T-cell (primary cell): ENCODE data around the gene NELFB. TPM values are rescaled to one million over a fixed set of nuclear protein-coding genes. Genes with fewer than 3 reads are reported as not detected.
A peak's percentile ranks its signal among the peaks of the same experiment; 100 is the strongest.

Source experiments
- ATAC-seq, 4 experiments: fragments of 200-7000 bp in 3 of 4; fragments of 150-1000 bp in 1 of 4; cut with Tn5 transposase; replicated peaks in 1 of 4; 1 replicate in 3 of 4; 2 replicates in 1 of 4; pipeline ENCODE4 v1.10.0; 2021; ENCODE audit warnings: moderate library complexity in 3 of 4, mild to moderate bottlenecking in 2 of 4, moderate number of reproducible peaks in 1 of 4
- CTCF ChIA-PET, 2 donors: fragments of 300-600 bp; sonication (Branson Sonifier 250); formaldehyde crosslinking; loops; one replicate each; lab custom pipeline; 2022; ENCODE audit warnings: antibody characterized with exemption in 2 of 2; lab: Charles Lee
- POLR2A ChIA-PET, 2 donors: fragments of 300-600 bp; sonication (Branson Sonifier 250); formaldehyde crosslinking; loops; one replicate each; lab custom pipeline; 2022; ENCODE audit warnings: antibody characterized with exemption in 2 of 2; lab: Charles Lee
- DNase-seq, 35 experiments: peaks; one replicate each; pipeline versions ENCODE4 v3.0.0 to v3.0.0-alpha.2; 2013 to 2023
- H3K27ac ChIP-seq: one replicate; pipeline ENCODE4 v1.5.1; 2013; ENCODE audit warnings: low read length
- H3K27me3 ChIP-seq, 2 experiments: replicated peaks in 1 of 2; 1 replicate in 1 of 2; 2 replicates in 1 of 2; pipeline versions ENCODE4 v1.6.1 to v1.7.0; 2013; ENCODE audit warnings: low read length in 1 of 2, mixed read lengths in 1 of 2; ENCODE audit not compliant: control insufficient read depth in 2 of 2, insufficient read depth in 2 of 2; ENCODE audit errors: extremely low read depth in 1 of 2
- H3K36me3 ChIP-seq, 2 donors: 1 replicate in 1 of 2; 2 replicates in 1 of 2; pipeline versions ENCODE4 v1.6.1 to v1.7.0; 2013; ENCODE audit warnings: low read length in 1 of 2; ENCODE audit not compliant: control insufficient read depth in 2 of 2, insufficient read depth in 1 of 2; ENCODE audit errors: extremely low read depth in 1 of 2
- H3K4me1 ChIP-seq, 2 experiments: 1 replicate in 1 of 2; 2 replicates in 1 of 2; pipeline versions ENCODE4 v1.6.1 to v1.7.0; 2013; ENCODE audit warnings: low read length in 2 of 2, mixed read lengths in 1 of 2; ENCODE audit not compliant: insufficient read depth in 2 of 2, control insufficient read depth in 1 of 2; ENCODE audit errors: extremely low read depth in 1 of 2
- H3K4me3 ChIP-seq, 2 donors: 1 replicate in 1 of 2; 2 replicates in 1 of 2; pipeline versions ENCODE4 v1.5.1 to v1.7.0; 2013; ENCODE audit warnings: mild to moderate bottlenecking in 2 of 2, low read length in 1 of 2, moderate library complexity in 1 of 2; ENCODE audit not compliant: control insufficient read depth in 1 of 2; ENCODE audit errors: extremely low read depth in 1 of 2
- H3K9me3 ChIP-seq: 2 replicates; pipeline ENCODE4 v1.7.0; 2013
- H3K27ac Mint-ChIP-seq, 2 donors: one replicate each; pipeline ENCODE4 v1.8.0; 2020 to 2021; ENCODE audit warnings: mild to moderate bottlenecking in 2 of 2, mixed read lengths in 2 of 2
- H3K27me3 Mint-ChIP-seq, 2 donors: one replicate each; pipeline ENCODE4 v1.8.0; 2021 to 2022; ENCODE audit warnings: mixed read lengths in 2 of 2
- H3K36me3 Mint-ChIP-seq: one replicate; pipeline ENCODE4 v1.8.0; 2021; ENCODE audit warnings: mixed read lengths
- H3K4me1 Mint-ChIP-seq, 3 donors: one replicate each; pipeline ENCODE4 v1.8.0; 2020 to 2022; ENCODE audit warnings: mixed read lengths in 3 of 3, mild to moderate bottlenecking in 1 of 3
- H3K4me3 Mint-ChIP-seq, 3 donors: one replicate each; pipeline ENCODE4 v1.8.0; 2020 to 2022; ENCODE audit warnings: mild to moderate bottlenecking in 3 of 3, mixed read lengths in 3 of 3, moderate library complexity in 3 of 3
- H3K9me3 Mint-ChIP-seq, 3 donors: one replicate each; pipeline ENCODE4 v1.8.0; 2020 to 2022; ENCODE audit warnings: mixed read lengths in 3 of 3
- WGBS: methylation state at CpG from one replicate; pipeline ENCODE4 v1.1.5; 2013; ENCODE audit warnings: missing lambda C conversion rate; ENCODE audit not compliant: insufficient coverage; 5-methylcytosine and 5-hydroxymethylcytosine counted together
- total RNA-seq, 35 experiments: library from RNA in 6 of 35; stranded (reverse) in 6 of 35; fragments of 120-200 nt in 1 of 35; gene quantifications; one replicate each; pipeline versions ENCODE4 v1.2.1 to v1.2.4 and lab custom pipeline; 2013 to 2026

NELFB gene
- total RNA-seq, 5 donors from 2014 or later (not counting 1 experiment from before 2014, with no cell fraction given), result 36.1 to 62.2 (median 58.8) TPM

DNA sequence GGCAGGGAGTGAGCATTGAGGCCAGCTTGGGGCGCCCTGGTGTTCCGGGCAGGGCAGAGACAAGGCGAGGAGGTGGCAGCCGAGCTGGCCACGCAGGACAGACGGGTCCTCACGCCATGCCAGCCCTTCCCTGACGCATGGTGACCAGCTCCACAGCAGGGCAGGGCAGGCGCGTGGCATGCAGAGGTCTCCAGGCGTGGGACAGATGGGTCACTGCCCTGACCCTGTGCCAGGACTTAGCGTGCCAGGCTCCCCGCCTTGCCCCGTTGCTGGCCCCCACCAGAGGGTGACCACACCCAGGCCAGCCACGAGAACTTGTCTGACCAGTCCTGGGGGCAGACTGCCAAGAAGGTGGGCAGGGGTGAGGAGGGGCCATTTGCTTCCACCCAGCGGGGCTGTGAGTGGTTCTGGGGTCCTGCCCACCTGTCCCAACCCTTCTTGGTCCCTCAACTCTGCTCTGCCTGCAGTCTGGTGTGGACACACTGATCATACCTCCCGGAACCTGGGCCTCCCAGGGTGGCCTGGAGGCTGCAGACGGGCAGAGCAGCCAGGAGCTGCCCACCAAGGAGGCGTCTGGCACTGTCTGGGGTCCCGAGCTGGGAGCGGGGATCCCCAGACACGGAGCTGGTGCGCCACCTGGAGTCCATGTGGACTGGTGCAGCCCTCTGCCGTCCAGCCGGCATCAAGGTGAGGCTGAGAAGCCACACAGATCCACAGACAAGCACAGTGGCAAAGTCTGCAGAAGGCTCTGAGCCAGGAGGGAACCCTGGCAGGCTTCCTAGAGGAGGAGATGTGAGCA is 27.9 kb upstream of the NELFB start, which contains the start of gene RNF224:
RNF224 (plus strand) TSS at position 449 of the 799 bp plus-strand sequence. CDS start 834 bp downstream, outside the sequence.
- Mint-ChIP-seq H3K27me3 (peaks cover 4 to 12% of the 10 kb centered on the region in 2 donors), H3K9me3 (no peaks in the 10 kb centered on the region), H3K4me3 (no peak within 1 kb of the TSS), H3K36me3 (no peaks in the 10 kb centered on the region), H3K4me1 (peaks cover 6 to 8% (median 7%) of the 10 kb centered on the region in 3 donors), H3K27ac (no peak within 1 kb of the TSS)
- DNase-seq, result peak; percentile 48 to 89 (median 74)
- WGBS, result 52% methylated on average over 24 of the region's 25 CpGs
- H3K4me3 ChIP-seq, result no peak within 1 kb of the TSS
- peak; percentile 28 to 44 (median 32) for ATAC-seq
- peaks cover 0 to 57% of the 10 kb centered on the region in 2 experiments for H3K27me3 ChIP-seq
- peaks cover 2 to 32% of the 10 kb centered on the region in 2 experiments for H3K4me1 ChIP-seq
- no peak within 1 kb of the TSS for H3K27ac ChIP-seq
- no peaks in the 10 kb centered on the region for H3K9me3 ChIP-seq
- H3K36me3 ChIP-seq, result no peaks in the 10 kb centered on the region
- CTCF ChIA-PET, result interaction anchor here in 1 of 2 donors (0.7 to 2.5 kb wide), 3 partner anchors 12 to 181 kb away, joined by 3 to 8 read pairs (median 7); no protein-coding TSS in a partner anchor
- POLR2A ChIA-PET, result no interaction called here

DNA sequence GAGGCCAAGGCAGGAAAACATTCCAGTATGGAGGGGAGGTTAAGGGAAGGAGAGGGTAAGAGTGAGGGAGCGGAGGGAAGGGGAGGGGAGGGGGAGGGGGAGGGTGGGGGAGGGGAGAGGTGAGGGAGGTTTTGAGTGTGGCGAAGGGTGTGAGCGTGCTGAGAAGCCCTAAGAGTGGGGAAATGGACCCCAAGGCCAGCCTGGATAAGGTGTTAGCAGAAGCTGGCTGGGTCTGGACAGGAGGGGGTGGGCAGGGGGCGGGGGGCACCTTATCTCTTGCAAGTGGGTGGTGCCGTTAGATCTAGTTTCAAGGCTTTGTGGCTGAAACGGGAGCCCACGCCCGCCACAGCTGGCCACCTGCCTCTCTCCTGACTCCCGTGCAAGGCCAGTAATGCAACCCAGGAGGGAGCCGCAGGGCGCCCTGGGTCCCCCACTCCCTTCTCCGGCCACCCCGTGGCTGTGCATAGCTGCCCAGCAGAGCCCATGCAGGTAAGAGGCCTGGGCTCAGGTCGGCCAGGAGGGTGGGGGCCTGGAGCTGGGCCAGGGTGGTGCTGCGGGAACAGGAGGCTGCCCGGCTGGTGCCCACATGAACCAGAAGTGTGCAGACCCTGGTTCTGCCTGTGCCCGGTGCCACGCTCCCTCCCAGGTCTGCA is 27.1 kb upstream of the NELFB start:
- WGBS, result 41% methylated on average over 14 of the region's 18 CpGs
- H3K9me3 Mint-ChIP-seq, result no peaks in the 10 kb centered on the region
- H3K9me3 ChIP-seq, result no peaks in the 10 kb centered on the region
- H3K27me3 ChIP-seq, result peaks cover 0 to 62% of the 10 kb centered on the region in 2 experiments
- H3K36me3 Mint-ChIP-seq, result no peaks in the 10 kb centered on the region
- H3K4me3 Mint-ChIP-seq, result no peak overlapping the region
- no peak overlapping the region for H3K27ac Mint-ChIP-seq
- H3K36me3 ChIP-seq, result no peaks in the 10 kb centered on the region
- DNase-seq (no peak), ATAC-seq (no peak)
- CTCF ChIA-PET, result interaction anchor here in 1 of 2 donors (1.7 to 2.5 kb wide), 2 partner anchors 132 to 181 kb away, joined by 7 to 8 read pairs; no protein-coding TSS in a partner anchor
- H3K27ac ChIP-seq, result no peak overlapping the region
- H3K4me1 ChIP-seq, result peaks cover 0 to 24% of the 10 kb centered on the region in 2 experiments
- peaks cover 6% of the 10 kb centered on the region in 3 donors for H3K4me1 Mint-ChIP-seq
- POLR2A ChIA-PET, result no interaction called here
- H3K4me3 ChIP-seq, result no peak overlapping the region
- peaks cover 4 to 12% of the 10 kb centered on the region in 2 donors for H3K27me3 Mint-ChIP-seq

DNA sequence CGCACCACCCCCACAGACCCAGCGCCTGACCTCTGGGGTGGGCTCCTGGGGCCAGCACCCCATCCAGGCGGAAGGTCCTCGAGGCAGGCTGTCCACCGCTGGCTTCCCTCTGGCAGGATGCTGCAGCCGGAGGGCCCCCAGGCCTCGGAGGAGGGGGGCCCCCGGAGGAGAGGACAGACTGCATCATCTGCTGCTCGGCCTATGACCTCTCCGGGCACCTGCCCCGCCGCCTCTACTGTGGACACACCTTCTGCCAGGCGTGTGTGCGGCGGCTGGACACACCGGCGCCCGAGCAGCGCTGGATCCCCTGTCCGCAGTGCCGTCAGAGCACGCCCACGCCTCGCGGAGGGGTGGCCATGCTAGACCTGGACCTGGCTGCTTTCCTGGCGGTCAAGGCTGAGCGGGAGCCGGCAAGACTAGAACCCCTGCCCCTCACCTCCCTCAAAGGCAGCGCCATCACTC is 26.6 kb upstream of the NELFB start:
- POLR2A ChIA-PET, result no interaction called here
- H3K27ac ChIP-seq, result no peak overlapping the region
- H3K9me3 Mint-ChIP-seq, result no peaks in the 10 kb centered on the region
- no peak overlapping the region for H3K4me3 Mint-ChIP-seq
- H3K27me3 ChIP-seq, result peaks cover 0 to 67% of the 10 kb centered on the region in 2 experiments
- H3K27me3 Mint-ChIP-seq, result peaks cover 4 to 12% of the 10 kb centered on the region in 2 donors
- DNase-seq (no peak), ATAC-seq (no peak)
- CTCF ChIA-PET, result interaction anchor here in 1 of 2 donors (1.7 kb wide), 1 partner anchor 133 kb away, joined by 8 read pairs; no protein-coding TSS in a partner anchor
- WGBS, result 75% methylated on average over 24 of the region's 29 CpGs
- H3K4me1 ChIP-seq, result peaks cover 0 to 20% of the 10 kb centered on the region in 2 experiments
- H3K27ac Mint-ChIP-seq, result no peak overlapping the region
- peaks cover 4 to 6% (median 5%) of the 10 kb centered on the region in 3 donors for H3K4me1 Mint-ChIP-seq
- H3K4me3 ChIP-seq, result no peak overlapping the region
- no peaks in the 10 kb centered on the region for H3K9me3 ChIP-seq
- no peaks in the 10 kb centered on the region for H3K36me3 ChIP-seq
- no peaks in the 10 kb centered on the region for H3K36me3 Mint-ChIP-seq

DNA sequence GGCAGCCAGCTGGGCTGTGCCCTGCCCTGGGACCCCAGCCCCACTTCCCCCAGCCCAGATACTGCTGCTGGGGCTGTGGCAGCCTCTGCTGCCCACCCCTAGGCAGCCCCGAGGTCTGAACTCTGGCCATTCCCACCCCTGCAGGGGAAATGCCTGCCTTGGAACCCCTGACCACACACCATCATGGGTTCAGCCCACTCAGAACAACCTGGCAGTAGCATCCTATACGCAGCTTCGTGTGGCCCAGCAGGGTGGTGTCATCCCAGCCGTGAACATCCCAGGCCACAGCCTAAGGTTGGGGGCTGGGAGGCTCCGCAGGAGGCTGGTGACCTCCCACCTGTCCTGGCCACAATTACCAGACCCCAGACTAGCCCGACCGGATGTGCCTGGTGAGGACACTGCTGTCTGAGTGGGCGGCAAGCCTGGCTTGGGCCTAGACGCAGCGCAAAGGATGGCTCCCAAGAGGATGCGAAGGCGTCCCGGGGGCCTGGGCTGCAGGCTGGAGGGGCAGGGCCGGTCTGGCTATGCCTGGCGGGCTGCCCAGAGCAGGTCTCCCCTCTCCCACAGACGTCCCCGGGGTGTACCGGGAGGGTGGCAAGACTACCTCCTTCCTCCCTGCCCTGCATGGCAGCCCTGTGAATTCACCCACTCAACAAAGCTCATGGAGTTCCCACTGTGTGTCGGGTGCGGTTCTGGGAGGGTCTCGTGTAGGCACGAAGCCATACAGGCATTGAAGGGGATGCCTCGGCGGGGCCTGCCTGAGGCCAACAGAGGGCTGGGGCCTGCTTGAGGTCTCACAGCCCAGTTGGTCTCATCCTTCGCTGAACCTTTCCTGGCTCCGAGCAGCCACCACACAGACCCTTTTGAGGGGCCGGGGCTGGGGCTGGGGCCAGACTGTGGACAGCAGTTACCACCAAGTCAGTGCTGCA is 25.9 kb upstream of the NELFB start:
- peaks cover 4 to 12% of the 10 kb centered on the region in 2 donors for H3K27me3 Mint-ChIP-seq
- ChIA-PET CTCF (no interaction called here), POLR2A (no interaction called here)
- H3K9me3 Mint-ChIP-seq, result no peaks in the 10 kb centered on the region
- no peak overlapping the region for H3K27ac ChIP-seq
- peaks cover 2 to 6% (median 4%) of the 10 kb centered on the region in 3 donors for H3K4me1 Mint-ChIP-seq
- H3K27me3 ChIP-seq, result peaks cover 0 to 67% of the 10 kb centered on the region in 2 experiments
- H3K36me3 ChIP-seq, result no peaks in the 10 kb centered on the region
- H3K9me3 ChIP-seq, result no peaks in the 10 kb centered on the region
- ATAC-seq (no peak), DNase-seq (no peak)
- peaks cover 0 to 13% of the 10 kb centered on the region in 2 experiments for H3K4me1 ChIP-seq
- H3K4me3 Mint-ChIP-seq, result no peak overlapping the region
- 83% methylated on average over 24 of the region's 27 CpGs for WGBS
- no peaks in the 10 kb centered on the region for H3K36me3 Mint-ChIP-seq
- H3K4me3 ChIP-seq, result no peak overlapping the region
- H3K27ac Mint-ChIP-seq, result no peak overlapping the region

DNA sequence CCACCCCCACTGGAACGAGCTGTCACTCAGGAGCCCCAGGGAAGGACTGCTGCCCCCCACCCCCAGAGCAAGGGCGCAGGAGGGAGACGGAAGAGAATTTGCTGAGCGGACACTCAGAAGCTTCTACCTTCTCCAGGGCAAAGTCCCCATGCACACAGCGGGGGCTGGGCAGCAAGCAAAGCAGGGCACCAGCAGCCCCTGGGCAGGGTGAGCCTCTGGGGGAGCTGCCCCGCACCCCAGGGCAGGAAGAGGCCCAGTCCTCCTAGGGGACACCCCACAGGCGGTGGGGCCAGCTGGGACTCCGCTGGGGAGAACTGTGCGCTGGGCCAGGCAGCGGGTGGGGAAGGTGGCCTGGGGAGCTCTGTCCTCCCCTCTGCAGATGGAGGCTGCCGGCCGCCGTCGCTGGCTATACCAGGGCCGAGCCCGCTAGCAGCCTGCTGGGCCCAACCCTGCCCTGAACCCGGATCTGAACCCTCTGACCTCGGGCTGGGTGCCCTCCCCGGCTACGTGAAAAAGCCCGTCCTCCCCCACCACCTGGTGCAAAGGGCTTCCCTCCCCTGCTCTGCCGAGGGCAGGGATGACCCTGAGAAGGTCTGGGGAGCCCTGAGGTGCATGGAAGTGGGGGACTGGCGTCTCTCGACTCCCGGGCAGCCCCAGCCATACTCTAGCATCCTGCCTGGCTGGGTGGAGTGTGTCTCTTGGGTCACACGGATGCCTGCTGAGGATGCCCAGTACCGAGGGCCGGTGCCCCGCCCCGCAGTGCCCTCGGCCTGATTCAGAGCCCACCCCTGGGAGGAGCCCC is 25.0 kb upstream of the NELFB start:
- Histone ChIP-seq H3K36me3 (no peaks in the 10 kb centered on the region), H3K27ac (no peak overlapping the region), H3K27me3 (peaks cover 0 to 75% of the 10 kb centered on the region in 2 experiments), H3K4me1 (peaks cover 0 to 8% of the 10 kb centered on the region in 2 experiments), H3K9me3 (no peaks in the 10 kb centered on the region), H3K4me3 (no peak overlapping the region)
- Mint-ChIP-seq H3K4me3 (no peak overlapping the region), H3K27me3 (peaks cover 4 to 16% of the 10 kb centered on the region in 2 donors), H3K36me3 (no peaks in the 10 kb centered on the region), H3K27ac (no peak overlapping the region), H3K4me1 (peaks cover 2 to 7% (median 6%) of the 10 kb centered on the region in 3 donors), H3K9me3 (no peaks in the 10 kb centered on the region)
- WGBS, result 73% methylated on average over 24 of the region's 31 CpGs
- DNase-seq (no peak), ATAC-seq (no peak)
- CTCF ChIA-PET, result no interaction called here
- POLR2A ChIA-PET, result no interaction called here
